Measurements from ENCODE around the gene FBXO11.
A peak's percentile ranks its signal among the peaks of the same experiment; 100 is the strongest.

FBXO11 gene

GRCh38 chr2:47782671-47783485 lies 123.4 kb downstream of the FBXO11 start, which contains the start of gene MSH6:
MSH6 (plus strand) TSS chr2:47783145; CDS start chr2:47783234, 89 bp downstream.
- in situ Hi-C loops (cut with HindIII; ENCODE audit: low pct_unique_long_range_greater_than_20kb, low sequenced_read_pairs) = no loop called here
- DNase-seq (ENCODE audit: low read depth in 1 of 2, low spot score in 1 of 2) = peak; percentile 86 to 92
- no peak for TF ChIP-seq JUND (IDR thresholded peaks at IDR 0.05; ENCODE audit: low read depth)

DNA sequence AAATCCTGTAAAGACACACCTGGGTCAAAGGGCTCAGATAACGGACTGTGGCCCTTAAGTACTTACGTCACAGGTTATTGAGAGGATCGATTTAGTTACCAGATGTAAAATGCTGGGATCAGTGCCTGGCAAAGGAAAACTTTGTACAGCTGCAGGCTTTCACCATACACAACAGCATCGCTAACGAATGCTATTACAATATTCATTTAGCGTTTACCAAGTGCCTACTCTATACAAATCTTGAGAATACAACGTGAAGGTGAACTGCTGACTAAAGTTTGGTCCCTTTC lies 124.0 kb downstream of the FBXO11 start:
- in situ Hi-C loops (cut with HindIII; ENCODE audit: low pct_unique_long_range_greater_than_20kb, low sequenced_read_pairs) = no loop called here
- no peak for DNase-seq (ENCODE audit: low read depth in 1 of 2, low spot score in 1 of 2)
- no peak for TF ChIP-seq JUND (IDR thresholded peaks at IDR 0.05; ENCODE audit: low read depth)

DNA sequence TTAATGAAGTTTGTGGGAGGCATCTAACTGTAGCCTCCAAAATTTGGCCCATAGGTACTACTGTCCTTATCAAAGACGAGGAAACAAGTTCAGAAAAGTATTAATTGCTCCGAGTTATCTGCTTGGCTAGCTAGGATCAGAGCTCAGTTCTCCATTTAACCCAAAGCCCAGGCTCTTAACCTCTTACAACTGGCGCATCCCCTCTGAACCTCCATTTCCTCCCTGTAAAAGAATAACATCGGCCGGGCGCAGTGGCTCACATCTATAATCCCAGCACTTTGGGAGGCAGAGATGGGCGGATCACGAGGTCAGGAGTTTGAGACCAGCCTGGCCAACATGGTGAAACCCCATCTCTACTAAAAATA lies 126.9 kb downstream of the FBXO11 start:
- TF ChIP-seq JUND (IDR thresholded peaks at IDR 0.05; ENCODE audit: low read depth) = no peak
- no peak for DNase-seq (ENCODE audit: low read depth in 1 of 2, low spot score in 1 of 2)
- in situ Hi-C loops (cut with HindIII; ENCODE audit: low pct_unique_long_range_greater_than_20kb, low sequenced_read_pairs) = no loop called here

DNA sequence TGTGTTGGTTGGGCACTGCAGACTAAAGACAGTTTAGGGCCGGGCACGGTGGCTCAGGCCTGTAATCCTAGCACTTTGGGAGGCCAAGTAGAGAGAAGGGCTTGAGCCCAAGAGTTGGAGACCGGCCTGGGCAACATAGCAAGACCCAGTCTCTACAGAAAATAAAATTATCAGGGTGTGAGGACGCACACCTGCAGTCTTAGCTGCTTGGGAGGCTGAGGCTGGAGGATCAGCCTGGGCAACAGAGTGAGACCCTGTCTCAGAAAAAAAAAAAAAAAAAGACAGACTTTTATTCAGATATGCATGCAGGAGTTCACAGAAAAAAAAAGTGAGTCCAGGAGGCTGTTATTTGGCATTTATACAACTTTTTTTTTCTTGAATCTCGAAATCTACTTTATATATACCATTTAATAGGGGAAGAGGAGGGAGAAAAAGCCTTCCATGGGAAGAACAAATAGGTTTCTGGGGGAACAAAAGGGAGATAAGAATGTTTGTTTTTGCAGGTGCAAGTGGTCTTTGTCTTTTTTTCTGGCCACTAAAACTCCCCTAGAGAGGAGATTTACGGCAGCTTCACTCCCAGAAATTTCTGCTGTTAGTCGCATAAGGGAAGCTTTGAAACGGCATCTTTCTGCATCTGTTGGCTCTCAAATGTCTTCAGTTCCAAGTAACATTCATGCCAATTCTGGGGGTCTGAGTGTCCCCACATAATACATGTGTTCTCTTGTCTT lies 127.4 kb downstream of the FBXO11 start:
- in situ Hi-C loops (cut with HindIII; ENCODE audit: low pct_unique_long_range_greater_than_20kb, low sequenced_read_pairs) = no loop called here
- no peak for DNase-seq (ENCODE audit: low read depth in 1 of 2, low spot score in 1 of 2)

DNA sequence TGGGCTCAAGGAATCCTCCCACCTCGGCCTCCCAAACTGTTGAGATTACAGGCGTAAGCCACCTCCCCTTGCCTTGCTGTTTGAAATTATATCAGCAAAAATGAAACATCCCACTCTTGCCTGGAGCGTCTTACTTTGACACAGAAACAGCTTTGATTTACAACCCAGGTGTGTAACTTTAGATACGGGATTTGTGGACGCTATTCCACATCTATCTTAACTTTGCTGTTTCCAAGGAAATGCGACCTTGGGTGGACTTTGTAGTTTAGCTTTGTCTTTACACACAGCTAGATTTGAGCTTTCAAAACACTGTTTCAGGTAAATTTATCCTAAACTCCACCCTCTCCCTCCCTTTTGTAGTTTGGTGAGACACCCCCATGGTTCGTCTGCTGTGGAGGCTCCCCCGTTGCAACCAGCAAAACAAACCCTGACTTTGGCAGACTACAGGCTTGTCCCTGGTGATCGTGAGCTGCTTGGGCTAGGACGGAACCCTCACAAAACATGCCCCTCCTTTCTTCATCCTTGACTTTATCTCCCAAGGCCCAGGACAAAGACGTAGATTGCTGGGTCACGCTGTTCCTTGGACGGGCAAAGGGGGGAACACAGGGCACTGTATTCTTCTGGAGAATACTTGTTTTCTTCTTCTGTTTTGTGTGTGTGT lies 128.9 kb downstream of the FBXO11 start:
- TF ChIP-seq JUND (IDR thresholded peaks at IDR 0.05; ENCODE audit: low read depth) = no peak
- in situ Hi-C loops (cut with HindIII; ENCODE audit: low pct_unique_long_range_greater_than_20kb, low sequenced_read_pairs) = no loop called here
- no peak for DNase-seq (ENCODE audit: low read depth in 1 of 2, low spot score in 1 of 2)

More for the DNA sequence above, 127.4 kb downstream of the FBXO11 start:
- no peak for TF ChIP-seq JUND (IDR thresholded peaks at IDR 0.05; ENCODE audit: low read depth)

DNA sequence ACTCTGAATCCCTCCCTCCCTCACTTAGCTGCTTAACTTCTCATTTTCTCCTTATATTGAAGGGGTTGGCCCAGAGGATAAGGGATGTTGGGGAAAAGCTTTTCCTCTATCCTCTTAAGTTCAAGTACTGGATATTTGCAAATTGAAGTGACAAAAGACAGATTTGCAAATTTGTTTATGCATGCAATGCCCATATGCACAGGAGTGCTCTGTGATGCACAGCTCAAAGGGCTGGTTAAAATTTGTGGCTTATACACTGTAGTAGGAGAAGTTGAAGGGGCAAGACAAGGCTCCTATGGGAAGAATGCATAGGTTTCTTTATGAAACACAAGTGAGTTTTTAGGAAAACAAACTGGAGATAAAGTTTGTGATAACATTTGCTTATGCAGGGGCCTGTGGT lies 131.7 kb downstream of the FBXO11 start:
- in situ Hi-C loops (cut with HindIII; ENCODE audit: low pct_unique_long_range_greater_than_20kb, low sequenced_read_pairs) = no loop called here
- no peak for TF ChIP-seq JUND (IDR thresholded peaks at IDR 0.05; ENCODE audit: low read depth)
- DNase-seq (ENCODE audit: low read depth in 1 of 2, low spot score in 1 of 2) = no peak

DNA sequence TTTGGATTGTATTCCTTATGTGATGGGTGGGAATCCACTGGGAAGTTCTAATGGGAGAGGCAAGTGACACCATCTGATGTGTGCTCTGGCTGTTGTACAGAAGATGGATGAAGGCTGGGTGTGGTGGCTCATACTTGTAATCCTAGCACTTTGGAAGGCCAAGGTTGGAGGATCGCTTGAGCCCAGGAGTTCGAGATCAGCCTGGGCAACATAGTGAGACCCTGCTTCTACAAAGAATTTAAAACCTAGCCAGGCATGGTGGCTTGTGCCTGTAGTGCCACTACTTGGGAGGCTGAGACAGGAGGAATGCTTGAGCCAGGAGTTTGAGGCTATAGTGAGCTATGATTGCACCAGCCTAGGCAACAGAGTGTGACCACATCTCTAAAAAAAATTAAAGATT lies 134.0 kb downstream of the FBXO11 start:
- no peak for DNase-seq (ENCODE audit: low read depth in 1 of 2, low spot score in 1 of 2)
- in situ Hi-C loops (cut with HindIII; ENCODE audit: low pct_unique_long_range_greater_than_20kb, low sequenced_read_pairs) = no loop called here
- no peak for TF ChIP-seq JUND (IDR thresholded peaks at IDR 0.05; ENCODE audit: low read depth)

GRCh38 chr2:47771211-47771610 lies 135.1 kb downstream of the FBXO11 start:
- no peak for TF ChIP-seq JUND (IDR thresholded peaks at IDR 0.05; ENCODE audit: low read depth)
- DNase-seq (ENCODE audit: low read depth in 1 of 2, low spot score in 1 of 2) = peak in 1 of 2 experiments; percentile 62
- in situ Hi-C loops (cut with HindIII; ENCODE audit: low pct_unique_long_range_greater_than_20kb, low sequenced_read_pairs) = no loop called here

DNA sequence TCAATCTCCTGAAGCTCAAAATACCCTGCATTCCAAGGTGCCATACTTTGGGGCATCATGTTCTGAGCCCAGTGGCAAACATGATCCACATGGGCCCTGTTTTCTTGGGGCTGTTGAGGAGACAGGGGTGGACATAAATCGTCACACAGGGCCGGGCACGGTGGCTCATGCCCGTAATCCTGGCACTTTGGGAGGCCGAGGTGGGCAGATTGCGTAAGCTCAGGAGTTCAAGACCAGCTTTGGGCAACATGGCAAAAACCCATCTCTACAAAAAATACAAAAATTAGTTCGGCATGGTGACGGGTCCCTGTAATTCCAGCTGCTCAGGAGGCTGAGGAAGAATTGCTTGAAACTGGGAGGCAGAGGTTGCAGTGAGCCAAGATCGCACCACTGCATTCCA lies 137.0 kb downstream of the FBXO11 start:
- TF ChIP-seq JUND (IDR thresholded peaks at IDR 0.05; ENCODE audit: low read depth) = no peak
- DNase-seq (ENCODE audit: low read depth in 1 of 2, low spot score in 1 of 2) = no peak
- in situ Hi-C loops (cut with HindIII; ENCODE audit: low pct_unique_long_range_greater_than_20kb, low sequenced_read_pairs) = no loop called here

GRCh38 chr2:47767880-47768609 lies 138.3 kb downstream of the FBXO11 start:
- in situ Hi-C loops (cut with HindIII; ENCODE audit: low pct_unique_long_range_greater_than_20kb, low sequenced_read_pairs) = no loop called here
- no peak for TF ChIP-seq JUND (IDR thresholded peaks at IDR 0.05; ENCODE audit: low read depth)
- peak in 1 of 2 experiments; percentile 44 for DNase-seq (ENCODE audit: low read depth in 1 of 2, low spot score in 1 of 2)

DNA sequence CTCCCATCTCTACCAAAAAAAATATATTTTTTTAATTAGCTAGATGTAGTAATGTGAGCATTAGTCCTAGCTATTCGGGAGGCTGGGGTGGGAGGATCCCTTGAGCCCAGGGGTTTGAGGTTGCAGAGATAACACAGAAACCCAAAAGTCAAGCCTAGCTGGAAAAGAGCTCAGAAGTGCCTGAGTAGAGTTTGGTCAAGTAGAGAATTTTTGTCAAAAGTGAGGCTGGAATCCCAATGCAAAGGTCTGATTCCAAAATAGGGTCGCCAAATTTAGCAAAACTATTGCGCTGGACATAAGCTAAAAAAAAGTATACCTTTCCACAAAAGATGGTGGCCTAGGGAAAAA lies 138.8 kb downstream of the FBXO11 start:
- no peak for TF ChIP-seq JUND (IDR thresholded peaks at IDR 0.05; ENCODE audit: low read depth)
- no peak for DNase-seq (ENCODE audit: low read depth in 1 of 2, low spot score in 1 of 2)
- in situ Hi-C loops (cut with HindIII; ENCODE audit: low pct_unique_long_range_greater_than_20kb, low sequenced_read_pairs) = no loop called here

GRCh38 chr2:47751856-47752414 lies 154.4 kb downstream of the FBXO11 start:
- TF ChIP-seq JUND (IDR thresholded peaks at IDR 0.05; ENCODE audit: low read depth) = no peak
- no peak for DNase-seq (ENCODE audit: low read depth in 1 of 2, low spot score in 1 of 2)
- in situ Hi-C loops (cut with HindIII; ENCODE audit: low pct_unique_long_range_greater_than_20kb, low sequenced_read_pairs) = no loop called here
